HepG2 (cell line): Measurements from ENCODE around the gene SRCAP. TPM values are rescaled to one million over a fixed set of nuclear protein-coding genes. Genes with fewer than 3 reads are reported as not detected.

ENCODE experiments used
- ATAD3A ChIP-seq: sonication (generic); formaldehyde crosslinking; IDR thresholded peaks from 2 replicates; pipeline ENCODE4 v1.4.0; 2020; ENCODE audit warnings: missing genetic modification reagents
- CHCHD3 ChIP-seq: sonication (generic); formaldehyde crosslinking; IDR thresholded peaks from 2 replicates; pipeline ENCODE4 v1.8.0; 2022; ENCODE audit warnings: mild to moderate bottlenecking, missing genetic modification reagents, moderate library complexity
- GLI4 ChIP-seq: sonication (generic); formaldehyde crosslinking; IDR thresholded peaks from 2 replicates; pipeline ENCODE4 v1.5.1; 2020; ENCODE audit warnings: missing genetic modification reagents, mild to moderate bottlenecking, moderate library complexity, borderline replicate concordance
- HNF4G ChIP-seq, 2 experiments: sonication (generic) in 1 of 2; formaldehyde crosslinking in 1 of 2; IDR thresholded peaks; 2 replicates each; pipeline versions ENCODE4 v1.4.0 to v1.6.1; 2011 to 2020; ENCODE audit warnings: borderline replicate concordance in 2 of 2, low read depth in 2 of 2, mild to moderate bottlenecking in 2 of 2, low read length in 1 of 2, missing genetic modification reagents in 1 of 2, moderate library complexity in 1 of 2
- HNRNPL ChIP-seq: fragments of 200-400 bp; formaldehyde crosslinking; IDR thresholded peaks from 2 replicates; pipeline ENCODE4 v1.6.1; 2017; ENCODE audit warnings: mild to moderate bottlenecking, low read depth, low read length
- NAIF1 ChIP-seq: sonication (generic); formaldehyde crosslinking; IDR thresholded peaks from 2 replicates; pipeline ENCODE4 v1.5.0; 2020; ENCODE audit warnings: mild to moderate bottlenecking, missing genetic modification reagents, borderline replicate concordance
- NFIC ChIP-seq: IDR thresholded peaks from 2 replicates; pipeline ENCODE4 v1.6.1; 2012; ENCODE audit warnings: mild to moderate bottlenecking, low read length, inconsistent platforms
- NFRKB ChIP-seq: fragments of 450-650 bp; IDR thresholded peaks from 2 replicates; pipeline ENCODE4 v1.6.1; 2017
- RAD21 ChIP-seq: fragments of 450-650 bp; formaldehyde crosslinking; IDR thresholded peaks from 2 replicates; pipeline ENCODE4 v1.5.0; 2020; ENCODE audit warnings: mild to moderate bottlenecking
- ZNF230 ChIP-seq: sonication (generic); formaldehyde crosslinking; IDR thresholded peaks from 2 replicates; pipeline ENCODE4 v1.4.0; 2020; ENCODE audit warnings: mild to moderate bottlenecking, missing genetic modification reagents
- ZNF431 ChIP-seq: sonication (generic); formaldehyde crosslinking; IDR thresholded peaks from 2 replicates; pipeline ENCODE4 v1.9.0; 2022; ENCODE audit warnings: missing genetic modification reagents, low read depth, mild to moderate bottlenecking, borderline replicate concordance
- ZNF572 ChIP-seq: sonication (generic); formaldehyde crosslinking; IDR thresholded peaks from 2 replicates; pipeline ENCODE4 v1.5.1; 2020; ENCODE audit warnings: mild to moderate bottlenecking, missing genetic modification reagents
- ZNF713 ChIP-seq: sonication (generic); formaldehyde crosslinking; IDR thresholded peaks from 2 replicates; pipeline ENCODE4 v1.4.0; 2020; ENCODE audit warnings: mild to moderate bottlenecking, missing genetic modification reagents
- ZNF766 ChIP-seq: sonication (generic); formaldehyde crosslinking; IDR thresholded peaks from 2 replicates; pipeline ENCODE4 v1.5.0; 2020; ENCODE audit warnings: missing genetic modification reagents, borderline replicate concordance
- polyA plus RNA-seq, 8 experiments: library from polyadenylated mRNA; depleted of rRNA in 3 of 8; stranded (reverse) in 7 of 8; unstranded in 1 of 8; fragments of >200 nt; fragmentation: Illumina TruSeq in 4 of 8; extraction: Trizol in 4 of 8; gene quantifications; 2 replicates each; pipeline versions ENCODE4 v1.2.1 to v1.2.3, GENCODE V29; 2011 to 2016; ENCODE audit warnings: low read depth in 4 of 8, missing spikeins in 1 of 8, mixed read lengths in 1 of 8; ENCODE audit not compliant: insufficient read depth in 1 of 8
- total RNA-seq, 5 experiments: library from RNA; depleted of rRNA; stranded (reverse); fragments of >200 nt; fragmentation: Illumina TruSeq; extraction: Trizol; gene quantifications; 2 replicates each; pipeline ENCODE4 v1.2.3, GENCODE V29; 2016; ENCODE audit warnings: low read depth in 1 of 5
- TF ChIP-seq, protein P1 (sequence below): sonication (generic); formaldehyde crosslinking; IDR thresholded peaks from 2 replicates; pipeline ENCODE4 v1.4.0; 2020; ENCODE audit warnings: missing genetic modification reagents
- TF ChIP-seq, protein P2 (sequence below): sonication (generic); formaldehyde crosslinking; IDR thresholded peaks from one replicate; pipeline ENCODE4 v1.5.1; 2020; ENCODE audit warnings: mild to moderate bottlenecking, missing genetic modification reagents; ENCODE audit errors: not compliant biosample characterization
- TF ChIP-seq, protein P3 (sequence below): sonication (generic); formaldehyde crosslinking; IDR thresholded peaks from 2 replicates; pipeline ENCODE4 v1.4.0; 2020; ENCODE audit warnings: mild to moderate bottlenecking, missing genetic modification reagents

Gene SRCAP
- total and polyA plus RNA-seq, 2 of the 13 experiments (the other 11 are each of a cell fraction or from before 2014, with no cell fraction given) = 4.9 to 9.0 TPM

DNA sequence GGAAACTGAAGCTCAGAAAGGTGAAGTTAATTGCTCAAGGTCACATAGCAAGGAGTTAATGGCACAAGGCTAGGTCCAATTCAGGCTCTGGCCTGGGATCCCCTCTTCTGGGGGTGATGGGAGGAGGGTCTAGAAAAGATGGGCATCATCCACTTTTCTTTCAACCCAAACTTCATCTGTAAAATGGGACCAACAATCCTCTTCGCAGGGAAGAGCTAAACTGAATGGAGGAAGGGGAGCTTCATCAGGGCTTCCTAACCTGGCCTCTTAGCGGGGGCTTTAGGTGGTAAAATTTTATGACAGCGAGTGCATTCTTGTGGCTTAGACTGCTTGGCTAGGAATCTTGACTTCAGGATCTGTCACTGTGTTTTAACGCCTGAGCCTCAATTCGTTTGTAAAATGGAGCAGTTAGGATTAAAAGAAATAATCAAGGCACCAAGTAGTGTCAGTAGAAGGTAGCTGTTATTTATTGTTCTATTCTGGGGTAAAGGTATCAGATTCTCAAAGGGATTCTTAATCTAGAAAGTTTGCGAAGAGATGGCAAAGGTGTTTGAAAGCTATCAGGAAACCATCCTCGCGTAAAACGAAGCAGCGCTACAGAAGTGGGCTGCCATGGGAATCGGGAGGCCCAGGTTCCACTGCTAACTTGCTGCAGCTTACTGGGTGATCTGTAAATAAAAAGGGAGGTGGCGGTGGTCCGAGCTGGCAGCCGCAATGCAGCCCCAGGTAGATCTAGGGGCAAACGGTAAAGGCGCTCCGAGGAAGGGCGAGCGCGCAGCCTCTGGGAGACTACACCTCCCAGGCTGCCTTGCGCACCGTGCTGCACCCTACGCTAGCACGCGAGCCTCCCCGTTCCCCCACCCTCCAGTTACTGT lies 1.5 kb upstream of the SRCAP start (continued):
- TF ChIP-seq HNRNPL (no peak), ZNF431 (CRISPR knock-in tag) (0 out of 2 replicates have a peak, but pooled peaks have one; percentile 20), HNF4G (IDR thresholded peaks at IDR 0.05; ENCODE audit: borderline replicate concordance, low read depth, low read length) (no peak), HNF4G (CRISPR knock-in tag; IDR thresholded peaks at IDR 0.05; ENCODE audit: borderline replicate concordance, low read depth) (no peak), RAD21 (CRISPR knock-in tag) (no peak), GLI4 (CRISPR knock-in tag) (no peak), ZNF230 (CRISPR knock-in tag) (0 out of 2 replicates have a peak, but pooled peaks have one; percentile 11), ZNF766 (CRISPR knock-in tag) (no peak), ATAD3A (CRISPR knock-in tag) (no peak), NFIC (no peak), NAIF1 (CRISPR knock-in tag) (no peak), CHCHD3 (CRISPR knock-in tag) (peak; percentile 68; the same call in 1 of the 2 replicates), ZNF572 (no peak; the same call in 1 of the 2 replicates), NFRKB (no peak), ZNF713 (CRISPR knock-in tag) (no peak)
- TF ChIP-seq, protein P1, sequence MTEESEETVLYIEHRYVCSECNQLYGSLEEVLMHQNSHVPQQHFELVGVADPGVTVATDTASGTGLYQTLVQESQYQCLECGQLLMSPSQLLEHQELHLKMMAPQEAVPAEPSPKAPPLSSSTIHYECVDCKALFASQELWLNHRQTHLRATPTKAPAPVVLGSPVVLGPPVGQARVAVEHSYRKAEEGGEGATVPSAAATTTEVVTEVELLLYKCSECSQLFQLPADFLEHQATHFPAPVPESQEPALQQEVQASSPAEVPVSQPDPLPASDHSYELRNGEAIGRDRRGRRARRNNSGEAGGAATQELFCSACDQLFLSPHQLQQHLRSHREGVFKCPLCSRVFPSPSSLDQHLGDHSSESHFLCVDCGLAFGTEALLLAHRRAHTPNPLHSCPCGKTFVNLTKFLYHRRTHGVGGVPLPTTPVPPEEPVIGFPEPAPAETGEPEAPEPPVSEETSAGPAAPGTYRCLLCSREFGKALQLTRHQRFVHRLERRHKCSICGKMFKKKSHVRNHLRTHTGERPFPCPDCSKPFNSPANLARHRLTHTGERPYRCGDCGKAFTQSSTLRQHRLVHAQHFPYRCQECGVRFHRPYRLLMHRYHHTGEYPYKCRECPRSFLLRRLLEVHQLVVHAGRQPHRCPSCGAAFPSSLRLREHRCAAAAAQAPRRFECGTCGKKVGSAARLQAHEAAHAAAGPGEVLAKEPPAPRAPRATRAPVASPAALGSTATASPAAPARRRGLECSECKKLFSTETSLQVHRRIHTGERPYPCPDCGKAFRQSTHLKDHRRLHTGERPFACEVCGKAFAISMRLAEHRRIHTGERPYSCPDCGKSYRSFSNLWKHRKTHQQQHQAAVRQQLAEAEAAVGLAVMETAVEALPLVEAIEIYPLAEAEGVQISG (CRISPR knock-in tag) = no peak; the same call in 1 of the 2 replicates
- TF ChIP-seq, protein P2, sequence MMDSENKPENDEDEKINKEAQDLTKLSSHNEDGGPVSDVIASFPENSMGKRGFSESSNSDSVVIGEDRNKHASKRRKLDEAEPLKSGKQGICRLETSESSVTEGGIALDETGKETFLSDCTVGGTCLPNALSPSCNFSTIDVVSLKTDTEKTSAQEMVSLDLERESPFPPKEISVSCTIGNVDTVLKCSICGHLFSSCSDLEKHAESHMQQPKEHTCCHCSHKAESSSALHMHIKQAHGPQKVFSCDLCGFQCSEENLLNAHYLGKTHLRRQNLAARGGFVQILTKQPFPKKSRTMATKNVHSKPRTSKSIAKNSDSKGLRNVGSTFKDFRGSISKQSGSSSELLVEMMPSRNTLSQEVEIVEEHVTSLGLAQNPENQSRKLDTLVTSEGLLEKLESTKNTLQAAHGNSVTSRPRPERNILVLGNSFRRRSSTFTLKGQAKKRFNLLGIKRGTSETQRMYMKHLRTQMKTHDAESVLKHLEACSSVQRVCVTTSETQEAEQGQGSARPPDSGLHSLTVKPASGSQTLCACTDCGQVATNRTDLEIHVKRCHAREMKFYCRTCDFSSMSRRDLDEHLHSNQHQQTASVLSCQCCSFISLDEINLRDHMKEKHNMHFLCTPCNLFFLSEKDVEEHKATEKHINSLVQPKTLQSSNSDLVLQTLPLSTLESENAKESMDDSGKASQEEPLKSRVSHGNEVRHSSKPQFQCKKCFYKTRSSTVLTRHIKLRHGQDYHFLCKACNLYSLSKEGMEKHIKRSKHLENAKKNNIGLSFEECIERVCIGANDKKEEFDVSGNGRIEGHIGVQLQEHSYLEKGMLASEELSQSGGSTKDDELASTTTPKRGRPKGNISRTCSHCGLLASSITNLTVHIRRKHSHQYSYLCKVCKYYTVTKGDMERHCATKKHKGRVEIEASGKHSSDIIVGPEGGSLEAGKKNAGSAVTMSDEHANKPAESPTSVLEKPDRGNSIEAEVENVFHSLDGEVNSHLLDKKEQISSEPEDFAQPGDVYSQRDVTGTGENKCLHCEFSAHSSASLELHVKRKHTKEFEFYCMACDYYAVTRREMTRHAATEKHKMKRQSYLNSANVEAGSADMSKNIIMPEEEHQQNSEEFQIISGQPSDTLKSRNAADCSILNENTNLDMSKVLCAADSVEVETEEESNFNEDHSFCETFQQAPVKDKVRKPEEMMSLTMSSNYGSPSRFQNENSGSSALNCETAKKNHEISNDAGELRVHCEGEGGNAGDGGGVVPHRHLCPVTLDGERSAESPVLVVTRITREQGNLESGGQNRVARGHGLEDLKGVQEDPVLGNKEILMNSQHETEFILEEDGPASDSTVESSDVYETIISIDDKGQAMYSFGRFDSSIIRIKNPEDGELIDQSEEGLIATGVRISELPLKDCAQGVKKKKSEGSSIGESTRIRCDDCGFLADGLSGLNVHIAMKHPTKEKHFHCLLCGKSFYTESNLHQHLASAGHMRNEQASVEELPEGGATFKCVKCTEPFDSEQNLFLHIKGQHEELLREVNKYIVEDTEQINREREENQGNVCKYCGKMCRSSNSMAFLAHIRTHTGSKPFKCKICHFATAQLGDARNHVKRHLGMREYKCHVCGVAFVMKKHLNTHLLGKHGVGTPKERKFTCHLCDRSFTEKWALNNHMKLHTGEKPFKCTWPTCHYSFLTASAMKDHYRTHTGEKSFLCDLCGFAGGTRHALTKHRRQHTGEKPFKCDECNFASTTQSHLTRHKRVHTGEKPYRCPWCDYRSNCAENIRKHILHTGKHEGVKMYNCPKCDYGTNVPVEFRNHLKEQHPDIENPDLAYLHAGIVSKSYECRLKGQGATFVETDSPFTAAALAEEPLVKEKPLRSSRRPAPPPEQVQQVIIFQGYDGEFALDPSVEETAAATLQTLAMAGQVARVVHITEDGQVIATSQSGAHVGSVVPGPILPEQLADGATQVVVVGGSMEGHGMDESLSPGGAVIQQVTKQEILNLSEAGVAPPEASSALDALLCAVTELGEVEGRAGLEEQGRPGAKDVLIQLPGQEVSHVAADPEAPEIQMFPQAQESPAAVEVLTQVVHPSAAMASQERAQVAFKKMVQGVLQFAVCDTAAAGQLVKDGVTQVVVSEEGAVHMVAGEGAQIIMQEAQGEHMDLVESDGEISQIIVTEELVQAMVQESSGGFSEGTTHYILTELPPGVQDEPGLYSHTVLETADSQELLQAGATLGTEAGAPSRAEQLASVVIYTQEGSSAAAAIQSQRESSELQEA (CRISPR knock-in tag) = no peak
- TF ChIP-seq, protein P3, sequence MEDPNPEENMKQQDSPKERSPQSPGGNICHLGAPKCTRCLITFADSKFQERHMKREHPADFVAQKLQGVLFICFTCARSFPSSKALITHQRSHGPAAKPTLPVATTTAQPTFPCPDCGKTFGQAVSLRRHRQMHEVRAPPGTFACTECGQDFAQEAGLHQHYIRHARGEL (CRISPR knock-in tag) = peak; percentile 94
